GM23248 (cell line): Measurements from ENCODE around the gene CRLF3. TPM values are rescaled to one million over a fixed set of nuclear protein-coding genes. Genes with fewer than 3 reads are reported as not detected.

Experiments used
- DNase-seq: peaks from one replicate; pipeline ENCODE4 v3.0.0-alpha.2; 2015
- H2AFZ ChIP-seq: fragments of 200-600 bp; sonication (generic); 2 replicates; pipeline ENCODE4 v1.6.1; 2016; ENCODE audit warnings: antibody characterized with exemption
- H3F3A ChIP-seq: fragments of 200-600 bp; sonication (generic); 2 replicates; pipeline ENCODE4 v1.6.1; 2016; ENCODE audit warnings: mild to moderate bottlenecking, antibody characterized with exemption, mixed run types; ENCODE audit not compliant: insufficient read depth
- H3K27ac ChIP-seq: fragments of 200-600 bp; sonication (generic); 2 replicates; pipeline ENCODE4 v1.5.1; 2016; ENCODE audit warnings: mild to moderate bottlenecking
- H3K27me3 ChIP-seq: fragments of 200-600 bp; sonication (generic); replicated peaks from 2 replicates; pipeline ENCODE4 v1.6.1; 2016; ENCODE audit warnings: mild to moderate bottlenecking; ENCODE audit not compliant: insufficient read depth
- H3K36me3 ChIP-seq: fragments of 200-600 bp; sonication (generic); 2 replicates; pipeline ENCODE4 v1.6.1; 2016; ENCODE audit warnings: low read depth, mild to moderate bottlenecking
- H3K4me1 ChIP-seq: fragments of 200-600 bp; sonication (generic); 2 replicates; pipeline ENCODE4 v1.6.1; 2016; ENCODE audit warnings: mild to moderate bottlenecking; ENCODE audit not compliant: insufficient read depth
- H3K4me2 ChIP-seq: fragments of 200-600 bp; sonication (generic); one replicate; pipeline ENCODE4 v1.6.1; 2016; ENCODE audit warnings: mild to moderate bottlenecking; ENCODE audit not compliant: unreplicated experiment
- H3K4me3 ChIP-seq: fragments of 200-600 bp; sonication (generic); 2 replicates; pipeline ENCODE4 v1.5.1; 2016; ENCODE audit warnings: mild to moderate bottlenecking
- H3K79me2 ChIP-seq: fragments of 200-600 bp; sonication (generic); 2 replicates; pipeline ENCODE4 v1.6.1; 2016; ENCODE audit warnings: mild to moderate bottlenecking; ENCODE audit not compliant: insufficient read depth
- H3K9ac ChIP-seq: fragments of 200-600 bp; sonication (generic); 2 replicates; pipeline ENCODE4 v1.6.1; 2016; ENCODE audit warnings: mild to moderate bottlenecking
- H3K9me2 ChIP-seq: fragments of 200-600 bp; sonication (generic); 2 replicates; pipeline ENCODE4 v1.6.1; 2016; ENCODE audit warnings: mixed run types, mild to moderate bottlenecking, moderate library complexity; ENCODE audit not compliant: insufficient read depth
- H3K9me3 ChIP-seq: fragments of 200-600 bp; sonication (generic); one replicate; pipeline ENCODE4 v1.6.1; 2017; ENCODE audit warnings: low read depth
- H4K20me1 ChIP-seq: fragments of 200-600 bp; sonication (generic); 2 replicates; pipeline ENCODE4 v1.6.0; 2016; ENCODE audit not compliant: insufficient read depth
- EZH2 ChIP-seq: fragments of 200-600 bp; sonication (generic); IDR thresholded peaks from 2 replicates; pipeline ENCODE4 v1.6.1; 2018; ENCODE audit warnings: antibody characterized with exemption, mild to moderate bottlenecking; ENCODE audit not compliant: insufficient read depth, poor library complexity, severe bottlenecking
- EZH2phosphoT487 ChIP-seq: fragments of 200-600 bp; sonication (generic); IDR thresholded peaks from 2 replicates; pipeline ENCODE4 v1.6.1; 2018; ENCODE audit warnings: antibody characterized with exemption, moderate library complexity, mild to moderate bottlenecking, low read depth; ENCODE audit not compliant: insufficient read depth
- WGBS, 2 experiments: methylation state at CpG; one replicate each; pipeline ENCODE4 v1.1.6; 2015 to 2017; ENCODE audit warnings: low lambda C conversion rate in 2 of 2, low coverage in 1 of 2; ENCODE audit errors: missing lambda C conversion rate in 2 of 2; 5-methylcytosine and 5-hydroxymethylcytosine counted together
- in situ Hi-C: fragments of 300-500 bp; cut with MboI; formaldehyde crosslinking; loops from 2 replicates; pipeline ENCODE4 v1.15.0; 2020
- polyA plus RNA-seq: library from polyadenylated mRNA; unstranded; fragments of >200 nt; fragmentation: Nextera tagmentation; extraction: Ambion mirVana; gene quantifications from 2 replicates; pipeline ENCODE4 v1.2.1, GENCODE V29; 2016
- total RNA-seq: library from RNA; depleted of rRNA; stranded (reverse); fragments of >200 nt; shearing (Covaris generic); gene quantifications from 2 replicates; pipeline ENCODE4 v1.2.3, GENCODE V29; 2014

Gene CRLF3
- total and polyA plus RNA-seq, 2 experiments from 2014 or later: 13.2 to 14.4 TPM

- in situ Hi-C loops: no loop called here
- Histone ChIP-seq H3K9me2 (no peaks in the 10 kb centered on the region), H3K27ac (peak overlapping the region; percentile 25; the same call in 1 of the 2 replicates), H3K27me3 (no peaks in the 10 kb centered on the region), H3K4me2 (peak overlapping the region; percentile 88), H3K9ac (peak overlapping the region; percentile 91), H3K4me3 (peak overlapping the region; percentile 94), H3K4me1 (peaks cover 3% of the 10 kb centered on the region; the same call in 1 of the 2 replicates), H2AFZ (peak overlapping the region; percentile 97), H3F3A (no peaks in the 10 kb centered on the region), H4K20me1 (no peaks in the 10 kb centered on the region), H3K9me3 (no peaks in the 10 kb centered on the region), H3K79me2 (peaks cover 30% of the 10 kb centered on the region), H3K36me3 (no peaks in the 10 kb centered on the region)
- DNase-seq: peak; percentile 19
- WGBS, 2 experiments: 1 to 3% methylated on average over 15 of the region's 15 CpGs
- TF ChIP-seq EZH2phosphoT487 (no peak), EZH2 (no peak)
These were observed 8.1 kb upstream of the CRLF3 start for GRCh38 chr17:30832438-30833124.

DNA sequence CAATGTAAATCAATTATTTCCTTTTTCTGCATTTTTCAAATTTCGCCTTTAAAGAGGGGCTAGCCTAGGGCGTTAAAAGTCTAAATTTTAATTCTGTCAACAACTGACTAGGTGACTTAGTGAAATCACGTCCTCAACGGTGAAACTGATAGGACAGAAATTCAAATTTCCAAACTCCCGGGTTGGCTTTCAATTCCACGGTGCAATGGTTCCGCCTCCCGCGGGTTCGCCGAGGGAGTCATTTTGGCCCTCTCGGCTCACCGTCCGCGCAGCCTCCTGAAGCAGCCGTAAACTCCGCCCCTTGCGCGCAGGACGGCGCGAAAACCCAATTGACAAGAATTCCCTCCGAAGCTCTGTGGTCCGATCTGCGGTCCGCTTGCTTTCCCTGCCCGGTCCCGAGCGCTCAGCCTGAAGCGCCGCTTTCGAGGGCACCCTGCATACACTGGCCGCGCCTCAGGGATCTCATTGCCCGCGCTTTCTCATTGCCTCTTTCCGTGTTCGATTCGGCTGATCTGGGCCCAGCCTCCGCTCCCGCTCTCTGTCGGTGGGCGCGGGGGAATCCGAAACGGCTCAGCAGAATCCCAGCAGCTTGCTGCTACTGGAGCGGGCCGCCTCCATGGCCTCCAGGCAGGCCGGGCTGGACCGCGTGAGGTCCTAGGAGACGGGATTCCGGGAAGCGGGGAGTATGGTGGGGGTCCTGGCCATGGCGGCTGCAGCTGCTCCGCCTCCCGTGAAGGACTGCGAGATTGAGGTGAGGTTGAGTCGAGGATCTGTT lies 7.4 kb upstream of the CRLF3 start, which contains the start of gene ATAD5:
Gene ATAD5, plus strand, starts transcription at position 304 of the 775 bp plus-strand sequence. Its CDS starts 382 bp downstream, at position 686.
- 1 to 2% methylated on average over 42 to 56 of the region's 59 CpGs for WGBS, 2 experiments
- Histone ChIP-seq H3K9me3 (no peaks in the 10 kb centered on the region), H3K9me2 (no peaks in the 10 kb centered on the region), H3K27ac (peak within 1 kb of the TSS; percentile 25), H3K9ac (peak within 1 kb of the TSS; percentile 91), H3K27me3 (no peaks in the 10 kb centered on the region), H3K4me3 (peak within 1 kb of the TSS; percentile 94), H3K4me1 (peaks cover 3% of the 10 kb centered on the region; the same call in 1 of the 2 replicates), H4K20me1 (no peaks in the 10 kb centered on the region), H3K36me3 (no peaks in the 10 kb centered on the region), H2AFZ (peak within 1 kb of the TSS; percentile 97), H3K79me2 (peaks cover 30% of the 10 kb centered on the region), H3F3A (no peaks in the 10 kb centered on the region), H3K4me2 (peak within 1 kb of the TSS; percentile 88)
- in situ Hi-C loops: no loop called here
- TF ChIP-seq EZH2phosphoT487 (no peak), EZH2 (no peak)
- DNase-seq: peak; percentile 96

DNA sequence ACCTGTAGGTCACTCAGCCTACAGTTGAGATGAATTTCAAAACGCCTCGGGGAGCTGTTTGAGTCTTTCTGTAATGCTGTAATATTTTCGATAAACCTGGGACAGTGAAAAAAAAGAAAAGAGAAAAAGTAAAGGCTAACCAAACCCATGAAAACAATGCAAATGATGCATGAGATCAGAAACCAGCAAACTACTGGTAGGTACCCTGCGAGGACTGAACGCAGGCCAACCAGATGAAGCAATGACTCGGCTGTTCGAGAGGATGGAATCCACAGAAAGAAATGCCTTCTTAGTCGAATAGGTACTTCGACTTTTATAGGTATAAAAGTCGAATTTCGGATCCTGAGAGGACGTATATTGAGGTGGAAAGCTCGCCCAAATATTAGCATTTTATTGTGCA lies 6.8 kb upstream of the CRLF3 start:
- Histone ChIP-seq H3K9me2 (no peaks in the 10 kb centered on the region), H3K9me3 (no peaks in the 10 kb centered on the region), H3K4me1 (peaks cover 3% of the 10 kb centered on the region; the same call in 1 of the 2 replicates), H2AFZ (peak overlapping the region; percentile 97), H3K4me3 (peak overlapping the region; percentile 94), H3K4me2 (peak overlapping the region; percentile 88), H3K27ac (peak overlapping the region; percentile 14), H3K79me2 (peaks cover 30% of the 10 kb centered on the region), H3K27me3 (no peaks in the 10 kb centered on the region), H3K36me3 (no peaks in the 10 kb centered on the region), H4K20me1 (no peaks in the 10 kb centered on the region), H3F3A (no peaks in the 10 kb centered on the region), H3K9ac (peak overlapping the region; percentile 91)
- in situ Hi-C loops: no loop called here
- peak; percentile 46 for DNase-seq
- TF ChIP-seq EZH2: no peak
- TF ChIP-seq EZH2phosphoT487: no peak
- WGBS, 2 experiments: 18 to 20% methylated on average over 13 of the region's 13 CpGs

DNA sequence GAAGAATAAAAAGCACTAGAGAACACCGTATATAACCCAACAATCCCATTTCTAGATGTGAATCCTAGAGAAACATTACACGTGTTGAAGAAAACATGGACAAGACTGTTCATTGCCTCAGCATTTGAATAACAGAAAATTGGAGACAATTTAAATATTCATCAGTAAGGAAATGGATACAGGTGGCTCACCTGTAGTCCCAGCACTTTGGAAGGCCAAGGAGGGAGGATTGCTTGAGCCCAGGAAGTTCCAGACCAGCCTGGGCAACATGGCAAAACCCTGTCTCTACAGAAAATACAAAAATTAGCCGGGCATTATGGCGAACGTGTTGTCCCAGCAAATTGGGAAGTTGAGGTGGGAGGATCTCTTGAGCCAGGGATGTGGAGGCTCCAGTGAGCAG lies 4.5 kb upstream of the CRLF3 start:
- peaks cover 3% of the 10 kb centered on the region; the same call in 1 of the 2 replicates for H3K4me1 ChIP-seq
- no peaks in the 10 kb centered on the region for H4K20me1 ChIP-seq
- no peak overlapping the region for H2AFZ ChIP-seq
- H3K9ac ChIP-seq: no peak overlapping the region
- no peak overlapping the region for H3K27ac ChIP-seq
- DNase-seq: no peak
- no peaks in the 10 kb centered on the region for H3K27me3 ChIP-seq
- H3K36me3 ChIP-seq: no peaks in the 10 kb centered on the region
- no peaks in the 10 kb centered on the region for H3K9me3 ChIP-seq
- 68 to 69% methylated on average over 5 of the region's 5 CpGs for WGBS, 2 experiments
- no peaks in the 10 kb centered on the region for H3F3A ChIP-seq
- in situ Hi-C loops: no loop called here
- no peak overlapping the region for H3K4me3 ChIP-seq
- H3K4me2 ChIP-seq: no peak overlapping the region
- peaks cover 25% of the 10 kb centered on the region for H3K79me2 ChIP-seq
- no peaks in the 10 kb centered on the region for H3K9me2 ChIP-seq
- no peak for TF ChIP-seq EZH2phosphoT487
- TF ChIP-seq EZH2: no peak
